Measurements from ENCODE around the gene ARHGAP24. TPM values are rescaled to one million over a fixed set of nuclear protein-coding genes. Genes with fewer than 3 reads are reported as not detected.

ARHGAP24 gene
- total and polyA plus RNA-seq, 10 of the 15 experiments (the other 5 are each of a cell fraction or from before 2014, with no cell fraction given), result 0.10 to 4.2 (median 0.52) TPM

DNA sequence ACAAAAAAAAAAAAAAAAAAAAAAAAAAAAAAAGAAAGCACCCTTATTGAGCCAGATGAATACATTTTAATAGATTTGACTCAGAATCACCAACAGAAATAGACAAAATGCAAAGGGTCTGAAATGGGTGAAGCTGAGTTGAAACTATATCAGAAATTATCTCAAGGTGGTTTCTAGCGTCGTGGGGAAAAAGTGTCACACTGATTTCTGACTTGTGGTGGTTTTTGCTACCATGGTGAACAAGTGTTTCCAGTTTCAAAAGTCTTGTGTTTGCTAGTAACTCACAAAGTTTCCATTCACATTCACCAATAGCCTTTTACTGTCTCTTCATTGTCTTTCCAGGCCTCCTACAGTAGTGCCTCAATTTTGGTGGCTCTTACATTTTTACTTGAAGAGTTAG is 135.5 kb downstream of the ARHGAP24 start (continued):
- TF ChIP-seq MEF2A (IDR thresholded peaks at IDR 0.05; ENCODE audit: insufficient read depth, low read depth, low read length) (peak; percentile 90), MXI1 (IDR thresholded peaks at IDR 0.05; ENCODE audit: low read depth, low read length) (no peak), KDM1A (IDR thresholded peaks at IDR 0.05; ENCODE audit: borderline replicate concordance) (no peak), SREBF2 (IDR thresholded peaks at IDR 0.05; ENCODE audit: low read length) (no peak), CEBPB (IDR thresholded peaks at IDR 0.05; ENCODE audit: borderline replicate concordance in 1 of 2, low read depth in 2 of 2, low read length in 2 of 2) (no peak), GATAD2B (conservative IDR thresholded peaks at IDR 0.05; ENCODE audit: low read depth) (no peak), ASH2L (IDR thresholded peaks at IDR 0.05; ENCODE audit: borderline replicate concordance, low read depth) (0 out of 2 replicates have a peak, but pooled peaks have one; percentile 27), HCFC1 (IDR thresholded peaks at IDR 0.05; ENCODE audit: low read length) (no peak), SMC3 (IDR thresholded peaks at IDR 0.05; ENCODE audit: borderline replicate concordance, low read length) (no peak), RAD51 (IDR thresholded peaks at IDR 0.05) (no peak), ZNF207 (IDR thresholded peaks at IDR 0.05; ENCODE audit: borderline replicate concordance) (no peak), NR2F1 (conservative IDR thresholded peaks at IDR 0.05) (no peak), HDAC2 (IDR thresholded peaks at IDR 0.05) (no peak), NRF1 (conservative IDR thresholded peaks at IDR 0.05; ENCODE audit: low read depth, low read length) (no peak), POLR2AphosphoS2 (IDR thresholded peaks at IDR 0.05; ENCODE audit: low read depth, low read length) (no peak), BRCA1 (IDR thresholded peaks at IDR 0.05; ENCODE audit: low read depth, low read length) (no peak)
- TF ChIP-seq, protein P1, sequence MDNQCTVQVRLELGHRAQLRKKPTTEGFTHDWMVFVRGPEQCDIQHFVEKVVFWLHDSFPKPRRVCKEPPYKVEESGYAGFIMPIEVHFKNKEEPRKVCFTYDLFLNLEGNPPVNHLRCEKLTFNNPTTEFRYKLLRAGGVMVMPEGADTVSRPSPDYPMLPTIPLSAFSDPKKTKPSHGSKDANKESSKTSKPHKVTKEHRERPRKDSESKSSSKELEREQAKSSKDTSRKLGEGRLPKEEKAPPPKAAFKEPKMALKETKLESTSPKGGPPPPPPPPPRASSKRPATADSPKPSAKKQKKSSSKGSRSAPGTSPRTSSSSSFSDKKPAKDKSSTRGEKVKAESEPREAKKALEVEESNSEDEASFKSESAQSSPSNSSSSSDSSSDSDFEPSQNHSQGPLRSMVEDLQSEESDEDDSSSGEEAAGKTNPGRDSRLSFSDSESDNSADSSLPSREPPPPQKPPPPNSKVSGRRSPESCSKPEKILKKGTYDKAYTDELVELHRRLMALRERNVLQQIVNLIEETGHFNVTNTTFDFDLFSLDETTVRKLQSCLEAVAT (IDR thresholded peaks at IDR 0.05), result no peak
- TF ChIP-seq, protein P2, sequence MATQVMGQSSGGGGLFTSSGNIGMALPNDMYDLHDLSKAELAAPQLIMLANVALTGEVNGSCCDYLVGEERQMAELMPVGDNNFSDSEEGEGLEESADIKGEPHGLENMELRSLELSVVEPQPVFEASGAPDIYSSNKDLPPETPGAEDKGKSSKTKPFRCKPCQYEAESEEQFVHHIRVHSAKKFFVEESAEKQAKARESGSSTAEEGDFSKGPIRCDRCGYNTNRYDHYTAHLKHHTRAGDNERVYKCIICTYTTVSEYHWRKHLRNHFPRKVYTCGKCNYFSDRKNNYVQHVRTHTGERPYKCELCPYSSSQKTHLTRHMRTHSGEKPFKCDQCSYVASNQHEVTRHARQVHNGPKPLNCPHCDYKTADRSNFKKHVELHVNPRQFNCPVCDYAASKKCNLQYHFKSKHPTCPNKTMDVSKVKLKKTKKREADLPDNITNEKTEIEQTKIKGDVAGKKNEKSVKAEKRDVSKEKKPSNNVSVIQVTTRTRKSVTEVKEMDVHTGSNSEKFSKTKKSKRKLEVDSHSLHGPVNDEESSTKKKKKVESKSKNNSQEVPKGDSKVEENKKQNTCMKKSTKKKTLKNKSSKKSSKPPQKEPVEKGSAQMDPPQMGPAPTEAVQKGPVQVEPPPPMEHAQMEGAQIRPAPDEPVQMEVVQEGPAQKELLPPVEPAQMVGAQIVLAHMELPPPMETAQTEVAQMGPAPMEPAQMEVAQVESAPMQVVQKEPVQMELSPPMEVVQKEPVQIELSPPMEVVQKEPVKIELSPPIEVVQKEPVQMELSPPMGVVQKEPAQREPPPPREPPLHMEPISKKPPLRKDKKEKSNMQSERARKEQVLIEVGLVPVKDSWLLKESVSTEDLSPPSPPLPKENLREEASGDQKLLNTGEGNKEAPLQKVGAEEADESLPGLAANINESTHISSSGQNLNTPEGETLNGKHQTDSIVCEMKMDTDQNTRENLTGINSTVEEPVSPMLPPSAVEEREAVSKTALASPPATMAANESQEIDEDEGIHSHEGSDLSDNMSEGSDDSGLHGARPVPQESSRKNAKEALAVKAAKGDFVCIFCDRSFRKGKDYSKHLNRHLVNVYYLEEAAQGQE (IDR thresholded peaks at IDR 0.05; ENCODE audit: low read depth, low read length), result no peak
- TF ChIP-seq, protein P3, sequence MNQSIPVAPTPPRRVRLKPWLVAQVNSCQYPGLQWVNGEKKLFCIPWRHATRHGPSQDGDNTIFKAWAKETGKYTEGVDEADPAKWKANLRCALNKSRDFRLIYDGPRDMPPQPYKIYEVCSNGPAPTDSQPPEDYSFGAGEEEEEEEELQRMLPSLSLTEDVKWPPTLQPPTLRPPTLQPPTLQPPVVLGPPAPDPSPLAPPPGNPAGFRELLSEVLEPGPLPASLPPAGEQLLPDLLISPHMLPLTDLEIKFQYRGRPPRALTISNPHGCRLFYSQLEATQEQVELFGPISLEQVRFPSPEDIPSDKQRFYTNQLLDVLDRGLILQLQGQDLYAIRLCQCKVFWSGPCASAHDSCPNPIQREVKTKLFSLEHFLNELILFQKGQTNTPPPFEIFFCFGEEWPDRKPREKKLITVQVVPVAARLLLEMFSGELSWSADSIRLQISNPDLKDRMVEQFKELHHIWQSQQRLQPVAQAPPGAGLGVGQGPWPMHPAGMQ (IDR thresholded peaks at IDR 0.05; ENCODE audit: borderline replicate concordance), result no peak
- TF ChIP-seq, protein P4, sequence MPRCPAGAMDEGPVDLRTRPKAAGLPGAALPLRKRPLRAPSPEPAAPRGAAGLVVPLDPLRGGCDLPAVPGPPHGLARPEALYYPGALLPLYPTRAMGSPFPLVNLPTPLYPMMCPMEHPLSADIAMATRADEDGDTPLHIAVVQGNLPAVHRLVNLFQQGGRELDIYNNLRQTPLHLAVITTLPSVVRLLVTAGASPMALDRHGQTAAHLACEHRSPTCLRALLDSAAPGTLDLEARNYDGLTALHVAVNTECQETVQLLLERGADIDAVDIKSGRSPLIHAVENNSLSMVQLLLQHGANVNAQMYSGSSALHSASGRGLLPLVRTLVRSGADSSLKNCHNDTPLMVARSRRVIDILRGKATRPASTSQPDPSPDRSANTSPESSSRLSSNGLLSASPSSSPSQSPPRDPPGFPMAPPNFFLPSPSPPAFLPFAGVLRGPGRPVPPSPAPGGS (IDR thresholded peaks at IDR 0.05; ENCODE audit: borderline replicate concordance, insufficient read depth, low read depth, low read length, poor library complexity, severe bottlenecking), result peak; percentile 75
- TF ChIP-seq, protein P5, sequence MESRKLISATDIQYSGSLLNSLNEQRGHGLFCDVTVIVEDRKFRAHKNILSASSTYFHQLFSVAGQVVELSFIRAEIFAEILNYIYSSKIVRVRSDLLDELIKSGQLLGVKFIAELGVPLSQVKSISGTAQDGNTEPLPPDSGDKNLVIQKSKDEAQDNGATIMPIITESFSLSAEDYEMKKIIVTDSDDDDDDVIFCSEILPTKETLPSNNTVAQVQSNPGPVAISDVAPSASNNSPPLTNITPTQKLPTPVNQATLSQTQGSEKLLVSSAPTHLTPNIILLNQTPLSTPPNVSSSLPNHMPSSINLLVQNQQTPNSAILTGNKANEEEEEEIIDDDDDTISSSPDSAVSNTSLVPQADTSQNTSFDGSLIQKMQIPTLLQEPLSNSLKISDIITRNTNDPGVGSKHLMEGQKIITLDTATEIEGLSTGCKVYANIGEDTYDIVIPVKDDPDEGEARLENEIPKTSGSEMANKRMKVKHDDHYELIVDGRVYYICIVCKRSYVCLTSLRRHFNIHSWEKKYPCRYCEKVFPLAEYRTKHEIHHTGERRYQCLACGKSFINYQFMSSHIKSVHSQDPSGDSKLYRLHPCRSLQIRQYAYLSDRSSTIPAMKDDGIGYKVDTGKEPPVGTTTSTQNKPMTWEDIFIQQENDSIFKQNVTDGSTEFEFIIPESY (IDR thresholded peaks at IDR 0.05), result no peak
